Brain pericyte (primary cell): ENCODE results near the gene GRPEL1.
"Not testable (repeated sequence)": the region's sequence is repeated elsewhere in the genome, so short reads cannot be mapped to it uniquely, and the experiment has no call there.

Source experiments
- DNase-seq: peaks from one replicate; pipeline ENCODE4 v3.0.0-alpha.2; 2012; ENCODE audit warnings: low read depth, low spot score

The GRPEL1 gene

GRCh38 chr4:7092026-7092425 lies 24.2 kb upstream of the GRPEL1 start:
- DNase-seq: no peak

DNA sequence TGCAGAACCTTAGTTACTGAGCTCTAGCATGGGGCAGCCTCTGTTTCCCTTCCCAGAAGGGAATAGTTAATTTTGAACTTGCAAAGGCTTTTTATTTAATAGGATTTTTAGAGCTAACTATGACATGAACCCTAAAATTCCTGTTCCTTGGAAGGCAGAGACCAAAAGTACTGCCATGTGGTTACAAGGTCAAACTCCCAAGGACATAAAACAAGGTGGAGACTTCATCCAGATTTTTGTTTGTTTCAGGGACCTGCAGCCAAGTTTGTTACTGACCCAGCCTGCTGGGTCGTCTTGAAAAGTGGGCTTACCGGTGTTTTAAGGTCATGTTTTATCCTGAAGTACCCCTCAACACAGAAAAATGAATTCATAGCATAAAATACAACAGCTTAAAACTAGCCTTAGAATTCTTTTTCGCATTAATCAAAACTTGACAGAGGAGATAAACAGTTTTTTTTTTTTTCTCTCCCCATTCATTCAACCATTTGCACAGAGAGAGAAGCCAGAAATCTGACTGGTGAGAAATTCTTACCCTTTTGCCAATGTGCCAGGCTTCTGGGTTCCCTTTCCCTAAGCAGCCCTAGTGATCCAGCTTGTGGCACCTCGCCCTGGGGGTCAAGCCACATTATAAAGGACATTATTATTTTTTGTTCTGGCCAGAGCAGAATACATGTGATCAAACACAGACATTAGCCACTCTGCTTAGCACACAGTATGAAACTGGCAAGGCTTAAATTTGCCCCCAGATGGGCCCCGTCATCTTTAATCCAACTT lies 21.5 kb upstream of the GRPEL1 start:
- no peak for DNase-seq

- DNase-seq: no peak
These were observed 19.2 kb upstream of the GRPEL1 start for GRCh38 chr4:7087036-7087435.

DNA sequence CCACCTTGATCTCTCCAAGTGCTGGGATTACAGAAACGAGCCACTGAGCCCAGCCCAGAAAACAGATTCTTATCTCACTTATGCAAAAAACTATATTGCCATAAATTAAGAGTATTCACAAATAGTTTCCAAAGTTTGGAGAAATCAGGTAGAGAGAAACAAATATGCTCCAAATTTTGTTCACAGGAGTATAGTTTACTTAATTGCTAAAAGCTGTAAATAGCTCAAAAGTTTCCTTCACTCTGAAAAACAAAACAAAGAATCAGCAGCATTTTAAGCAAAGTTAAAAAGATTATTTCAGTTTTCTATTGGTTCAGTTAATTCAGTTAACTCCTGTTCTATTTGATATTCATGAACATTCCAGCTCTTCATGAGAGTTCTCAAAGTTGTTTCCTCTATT lies 18.5 kb upstream of the GRPEL1 start:
- no peak for DNase-seq

GRCh38 chr4:7084564-7084961 lies 16.7 kb upstream of the GRPEL1 start:
- not testable (repeated sequence) for DNase-seq

GRCh38 chr4:7083597-7084563 lies 16.0 kb upstream of the GRPEL1 start:
- DNase-seq: no peak

DNA sequence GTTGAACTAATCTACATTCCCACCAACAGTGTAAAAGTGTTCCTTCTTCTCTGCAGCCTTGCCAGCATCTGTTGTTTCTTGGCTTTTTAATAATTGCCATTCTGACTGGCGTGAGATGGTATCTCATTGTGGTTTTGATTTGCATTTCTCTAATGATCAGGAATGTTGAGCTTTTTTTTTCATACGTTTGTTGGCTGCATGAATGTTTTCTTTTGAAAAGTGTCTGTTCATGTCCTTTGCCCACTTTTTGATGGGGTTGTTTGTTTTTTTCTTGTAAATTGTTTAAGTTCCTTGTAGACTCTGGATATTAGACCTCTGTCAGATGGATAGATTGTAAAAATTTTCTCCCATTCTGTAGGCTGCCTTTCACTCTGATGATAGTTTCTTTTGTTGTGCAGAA lies 12.0 kb upstream of the GRPEL1 start:
- DNase-seq: not testable (repeated sequence)

DNA sequence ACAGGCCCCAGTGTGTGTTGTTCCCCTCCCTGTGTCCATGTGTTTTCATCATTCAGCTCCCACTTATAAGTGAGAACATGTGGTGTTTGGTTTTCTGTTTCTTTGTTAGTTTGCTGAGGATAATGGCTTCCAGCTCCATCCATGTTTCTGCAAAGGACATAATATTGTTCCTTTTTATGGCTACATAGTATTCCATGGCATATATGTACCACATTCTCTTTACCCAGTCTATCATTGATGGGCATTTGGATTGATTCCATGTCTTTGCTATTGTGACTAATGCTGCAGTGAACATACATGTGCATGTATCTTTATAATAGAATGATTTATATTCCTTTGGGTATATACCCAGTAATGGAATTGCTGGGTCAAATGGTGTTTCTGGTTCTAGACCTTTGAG lies 11.6 kb upstream of the GRPEL1 start:
- not testable (repeated sequence) for DNase-seq

DNA sequence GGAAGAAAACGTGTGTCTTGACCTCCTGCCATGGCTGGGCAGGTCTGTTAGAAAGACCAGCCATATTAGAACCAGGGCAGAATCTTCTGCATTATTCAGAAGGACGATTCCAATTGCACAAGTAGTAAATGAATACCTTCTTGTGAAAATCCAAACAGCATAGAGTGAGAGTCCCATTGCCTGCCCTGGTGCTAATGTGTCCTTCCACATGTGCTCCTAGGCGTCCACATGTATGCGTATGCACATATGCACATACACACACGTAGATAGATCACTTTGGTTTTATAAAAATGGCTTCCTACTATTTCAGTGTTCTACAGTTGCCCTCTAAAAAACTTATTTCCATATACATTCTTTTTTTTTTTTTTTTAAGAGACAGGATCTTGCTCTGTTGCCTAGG lies 10.2 kb upstream of the GRPEL1 start:
- no peak for DNase-seq

- DNase-seq: no peak
These were observed 9.5 kb upstream of the GRPEL1 start for GRCh38 chr4:7077371-7077770.

DNA sequence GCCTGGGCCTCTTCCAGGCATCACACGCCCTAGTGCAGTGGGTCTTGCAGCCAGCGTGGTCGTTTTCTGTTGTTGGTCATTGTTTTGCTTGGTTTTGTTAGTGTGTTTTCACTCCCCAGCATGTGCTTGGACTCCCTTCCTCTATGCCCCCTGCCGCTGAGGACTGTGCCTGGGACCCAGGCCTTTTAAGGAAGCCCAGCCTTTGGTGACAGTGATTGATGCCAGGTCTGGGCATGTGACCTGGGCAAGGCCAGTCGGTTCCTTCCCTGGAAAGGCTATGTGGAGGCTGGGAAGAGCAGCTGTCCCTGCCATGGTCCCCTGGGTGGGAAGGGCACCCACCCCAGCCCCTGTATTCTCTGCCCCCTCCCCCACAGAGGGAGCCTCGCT lies 8.8 kb upstream of the GRPEL1 start:
- no peak for DNase-seq

GRCh38 chr4:7075962-7076695 lies 8.3 kb upstream of the GRPEL1 start:
- no peak for DNase-seq

- no peak for DNase-seq
These were observed 6.6 kb upstream of the GRPEL1 start for GRCh38 chr4:7074426-7074825.

- no peak for DNase-seq
These were observed 5.9 kb upstream of the GRPEL1 start for GRCh38 chr4:7073526-7074390.

DNA sequence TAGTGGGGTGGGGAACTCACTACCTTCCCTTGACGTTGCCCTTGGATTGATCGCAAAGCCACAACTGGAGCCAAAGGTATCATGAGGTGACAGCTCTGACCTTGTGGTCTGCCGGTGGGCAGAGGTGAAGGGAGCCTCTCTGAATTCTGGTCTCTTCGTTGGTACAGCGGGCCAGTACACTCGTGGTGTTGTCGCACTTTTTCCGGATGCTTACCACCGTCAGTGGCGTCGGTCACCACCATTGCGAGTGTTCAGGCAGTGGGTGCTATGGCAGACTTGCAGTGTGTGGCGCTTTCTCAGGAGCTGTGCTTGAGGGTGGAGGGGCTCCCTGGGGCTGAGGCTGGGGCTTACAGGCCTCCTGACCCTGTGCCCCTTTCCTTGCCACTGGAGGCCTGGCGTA lies 5.2 kb upstream of the GRPEL1 start:
- no peak for DNase-seq

- DNase-seq: no peak
These were observed 3.1 kb upstream of the GRPEL1 start for GRCh38 chr4:7070729-7071511.

GRCh38 chr4:7068883-7069282 lies 1.0 kb upstream of the GRPEL1 start:
- DNase-seq: no peak

DNA sequence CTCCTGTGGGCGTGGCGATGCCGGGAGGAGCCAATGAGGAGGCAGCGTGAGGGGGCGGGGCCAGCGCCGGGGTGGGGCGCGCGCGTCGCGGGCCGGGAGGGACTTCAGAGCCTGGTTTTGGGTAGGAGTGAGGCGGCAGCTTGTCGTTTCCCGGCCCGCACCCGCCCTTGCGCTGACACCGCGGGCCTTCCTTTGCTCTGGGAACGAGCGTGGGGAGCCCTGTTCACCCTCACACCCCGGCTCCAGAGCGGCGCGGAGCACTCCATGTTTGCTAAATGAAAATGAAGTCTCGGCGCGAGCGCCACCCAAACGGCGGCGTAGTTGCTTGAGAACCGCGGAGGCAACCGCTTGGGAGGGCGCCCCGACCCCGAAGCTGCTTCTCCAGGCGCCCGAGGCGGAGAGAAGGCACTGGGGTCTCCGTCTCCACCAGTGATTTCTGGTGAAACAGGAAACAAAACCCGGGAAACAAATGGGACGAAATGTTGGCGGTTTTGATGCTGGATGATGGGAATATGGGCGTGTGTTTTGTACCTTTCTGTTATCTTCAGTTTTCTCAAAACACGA lies 497 bp upstream of the GRPEL1 start:
- DNase-seq: no peak

- DNase-seq: no peak
These were observed 775 bp downstream of the GRPEL1 start for GRCh38 chr4:7067126-7067451.

- DNase-seq: no peak
These were observed 1.4 kb downstream of the GRPEL1 start for GRCh38 chr4:7066493-7066892.
